AG04449 (cell line): ENCODE results near the gene NOP56.

Experiments used
- CTCF ChIA-PET: fragments of 350-600 bp; formaldehyde crosslinking; extraction: SDS; loops from one replicate; lab custom pipeline; 2021; ENCODE audit warnings: antibody characterized with exemption; lab: Yijun Ruan, JAX
- POLR2A ChIA-PET: fragments of 400-600, 350-600 bp; formaldehyde crosslinking; extraction: SDS; loops from one replicate; lab custom pipeline; 2020; ENCODE audit warnings: antibody characterized with exemption, inconsistent platforms; lab: Yijun Ruan, JAX
- DNase-seq: peaks from one replicate; pipeline ENCODE4 v3.0.0-alpha.2; 2010; ENCODE audit warnings: low read depth, low spot score
- H3K4me3 ChIP-seq: 2 replicates; pipeline ENCODE4 v1.5.1; 2011; ENCODE audit warnings: low read depth, mild to moderate bottlenecking, control low read depth, low read length
- TF ChIP-seq, protein P1 (sequence below): IDR thresholded peaks from one replicate; pipeline ENCODE4 v1.5.1; 2011; ENCODE audit warnings: mild to moderate bottlenecking, moderate library complexity, low read length, control low read depth, inconsistent platforms; ENCODE audit not compliant: insufficient read depth; ENCODE audit errors: missing control alignments

Gene NOP56

DNA sequence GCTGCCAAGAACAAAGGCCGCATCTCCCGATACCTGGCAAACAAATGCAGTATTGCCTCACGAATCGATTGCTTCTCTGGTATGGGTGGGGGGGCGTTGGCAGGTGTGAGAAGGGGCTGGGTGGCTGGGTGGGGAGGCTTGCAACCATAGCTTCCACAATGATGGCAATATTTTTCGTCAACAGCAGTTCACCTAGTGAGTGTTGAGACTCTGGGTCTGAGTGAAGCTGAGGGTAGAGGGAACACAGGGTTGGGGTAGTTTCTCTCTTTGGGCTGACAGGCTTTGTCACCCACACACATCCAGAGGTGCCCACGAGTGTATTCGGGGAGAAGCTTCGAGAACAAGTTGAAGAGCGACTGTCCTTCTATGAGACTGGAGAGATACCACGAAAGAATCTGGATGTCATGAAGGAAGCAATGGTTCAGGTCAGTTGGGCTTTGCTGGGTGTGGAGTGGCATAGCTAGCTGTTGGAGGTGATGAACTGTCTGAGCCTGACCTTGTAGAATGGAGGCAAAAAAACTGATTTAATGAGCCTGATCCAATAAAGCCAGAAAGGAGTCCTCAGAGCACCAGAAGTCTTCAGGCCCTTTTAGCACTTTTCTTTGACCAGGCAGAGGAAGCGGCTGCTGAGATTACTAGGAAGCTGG is 4.2 kb downstream of the NOP56 start:
- TF ChIP-seq, protein P1, sequence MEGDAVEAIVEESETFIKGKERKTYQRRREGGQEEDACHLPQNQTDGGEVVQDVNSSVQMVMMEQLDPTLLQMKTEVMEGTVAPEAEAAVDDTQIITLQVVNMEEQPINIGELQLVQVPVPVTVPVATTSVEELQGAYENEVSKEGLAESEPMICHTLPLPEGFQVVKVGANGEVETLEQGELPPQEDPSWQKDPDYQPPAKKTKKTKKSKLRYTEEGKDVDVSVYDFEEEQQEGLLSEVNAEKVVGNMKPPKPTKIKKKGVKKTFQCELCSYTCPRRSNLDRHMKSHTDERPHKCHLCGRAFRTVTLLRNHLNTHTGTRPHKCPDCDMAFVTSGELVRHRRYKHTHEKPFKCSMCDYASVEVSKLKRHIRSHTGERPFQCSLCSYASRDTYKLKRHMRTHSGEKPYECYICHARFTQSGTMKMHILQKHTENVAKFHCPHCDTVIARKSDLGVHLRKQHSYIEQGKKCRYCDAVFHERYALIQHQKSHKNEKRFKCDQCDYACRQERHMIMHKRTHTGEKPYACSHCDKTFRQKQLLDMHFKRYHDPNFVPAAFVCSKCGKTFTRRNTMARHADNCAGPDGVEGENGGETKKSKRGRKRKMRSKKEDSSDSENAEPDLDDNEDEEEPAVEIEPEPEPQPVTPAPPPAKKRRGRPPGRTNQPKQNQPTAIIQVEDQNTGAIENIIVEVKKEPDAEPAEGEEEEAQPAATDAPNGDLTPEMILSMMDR, result no peak
- ChIA-PET CTCF (interaction anchor here (1.4 kb wide), 1 partner anchor 132 kb away, joined by 3 read pairs; no protein-coding TSS in a partner anchor), POLR2A (no interaction called here)
- DNase-seq, result no peak
- no peak overlapping the region for H3K4me3 ChIP-seq

DNA sequence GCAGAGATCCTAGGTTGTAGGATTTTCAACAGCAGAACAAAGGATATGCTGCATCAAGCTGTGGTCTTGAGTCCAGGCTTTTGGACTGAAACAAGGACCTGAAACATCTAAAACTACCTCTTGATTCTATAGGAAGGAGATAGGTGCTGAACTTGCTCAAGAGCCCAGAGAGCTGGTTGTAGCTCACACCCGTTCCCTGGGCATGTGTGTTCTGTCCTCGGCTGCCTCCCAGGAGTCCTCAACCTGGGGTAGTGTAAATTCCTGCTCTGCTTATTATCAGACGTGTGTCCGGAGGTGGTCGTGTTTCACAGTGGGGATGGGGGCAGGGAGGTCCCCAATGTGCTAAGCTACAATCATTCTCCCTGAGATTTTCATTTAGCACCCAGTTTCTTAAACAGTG is 4.8 kb downstream of the NOP56 start:
- CTCF ChIA-PET, result no interaction called here
- no peak overlapping the region for H3K4me3 ChIP-seq
- DNase-seq, result no peak
- TF ChIP-seq, protein P1, result no peak
- POLR2A ChIA-PET, result no interaction called here

DNA sequence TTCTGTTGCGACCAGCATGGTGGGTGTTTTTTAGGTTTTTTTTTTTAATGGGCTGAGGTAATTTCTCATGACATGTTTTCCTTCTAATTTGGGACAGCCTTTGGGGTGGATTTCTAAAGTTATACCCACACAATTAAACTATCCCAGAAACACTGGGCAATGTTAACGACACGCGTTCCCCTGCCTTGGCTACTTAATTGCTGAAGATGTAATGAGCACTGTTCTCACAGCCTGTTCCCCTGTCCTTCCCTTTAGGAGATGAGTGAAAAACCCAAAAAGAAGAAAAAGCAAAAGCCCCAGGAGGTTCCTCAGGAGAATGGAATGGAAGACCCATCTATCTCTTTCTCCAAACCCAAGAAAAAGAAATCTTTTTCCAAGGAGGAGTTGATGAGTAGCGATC is 5.2 kb downstream of the NOP56 start:
- DNase-seq, result no peak
- ChIA-PET CTCF (no interaction called here), POLR2A (no interaction called here)
- H3K4me3 ChIP-seq, result no peak overlapping the region
- TF ChIP-seq, protein P1, result no peak

DNA sequence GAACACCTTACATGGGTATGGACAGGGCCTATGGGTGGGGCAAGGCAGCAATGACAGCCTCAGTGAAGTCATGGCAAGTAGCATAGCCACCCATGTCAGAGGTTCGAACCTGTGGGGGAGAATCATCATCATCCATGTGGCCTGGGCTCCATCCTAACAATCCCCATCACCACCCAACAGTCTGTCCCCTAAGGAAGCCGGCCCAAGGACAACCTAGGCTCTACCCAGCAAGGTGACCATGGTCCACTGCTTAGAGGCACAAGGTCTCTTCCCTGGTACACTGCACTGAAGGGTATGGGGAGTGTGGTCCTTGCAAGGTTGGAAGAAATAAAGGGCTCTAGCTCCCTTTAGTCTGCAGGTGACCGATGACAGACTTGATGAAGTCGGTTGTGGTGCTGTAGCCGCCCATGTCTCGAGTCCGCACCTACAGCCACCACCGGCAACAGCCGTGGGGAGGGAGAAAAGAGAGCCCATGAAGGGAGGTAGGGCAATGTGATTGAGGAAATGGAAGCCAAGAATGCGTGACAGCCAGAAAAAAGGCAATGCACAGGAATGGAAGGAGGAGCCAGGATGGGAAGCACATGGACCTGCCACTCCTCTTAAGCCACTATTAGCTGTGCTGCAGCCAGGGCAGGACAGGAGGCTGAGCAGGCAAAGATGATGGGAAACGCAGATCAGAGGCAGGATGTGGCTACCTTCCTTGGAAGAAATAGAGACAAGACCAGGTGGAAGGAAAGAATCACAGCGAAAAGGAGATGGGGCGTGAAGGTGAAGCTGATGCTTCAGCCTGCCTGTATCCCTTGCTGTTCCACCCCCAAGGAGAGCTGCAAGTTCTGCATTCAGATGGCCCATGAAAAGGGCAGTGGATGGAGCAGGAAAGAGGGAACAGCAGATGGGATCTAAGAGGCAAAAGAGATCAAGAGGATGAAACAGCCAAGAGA is 6.3 kb downstream of the NOP56 start:
- CTCF ChIA-PET, result no interaction called here
- no peak overlapping the region for H3K4me3 ChIP-seq
- DNase-seq, result no peak
- TF ChIP-seq, protein P1, result no peak
- POLR2A ChIA-PET, result no interaction called here

DNA sequence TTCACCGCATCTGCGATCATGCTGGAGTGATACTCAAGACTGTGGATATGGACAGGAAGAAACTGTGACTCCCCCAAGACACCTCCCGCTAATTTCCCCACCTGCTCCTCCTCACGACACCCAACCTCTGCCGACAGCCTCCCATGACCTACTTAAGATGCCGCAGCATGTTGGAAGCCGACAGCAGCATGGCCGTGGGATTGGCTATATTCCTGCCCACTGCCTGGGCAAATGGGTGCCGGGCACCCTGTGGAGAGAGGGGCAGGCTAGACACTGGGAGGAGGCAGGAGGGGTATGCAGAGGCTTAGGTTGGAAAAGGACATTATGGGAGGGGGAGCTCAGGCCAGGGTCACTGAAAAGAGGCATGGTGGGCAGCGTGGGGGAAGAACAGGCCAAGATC is 7.1 kb downstream of the NOP56 start:
- ChIA-PET POLR2A (no interaction called here), CTCF (interaction anchor here (1.3 kb wide), 1 partner anchor 138 kb away, joined by 3 read pairs; no protein-coding TSS in a partner anchor)
- TF ChIP-seq, protein P1, result no peak

More for the DNA sequence above, 7.1 kb downstream of the NOP56 start:
- H3K4me3 ChIP-seq, result no peak overlapping the region
- no peak for DNase-seq
